Lung (tissue), 12 donors: ENCODE results near the gene PPM1H. TPM values are rescaled to one million over a fixed set of nuclear protein-coding genes. Genes with fewer than 3 reads are reported as not detected.

ENCODE experiments used
- ATAC-seq: fragments of 200-7000 bp; cut with Tn5 transposase; one replicate; pipeline ENCODE4 v1.9.1; 2020; ENCODE audit warnings: moderate number of reproducible peaks; ENCODE audit not compliant: insufficient read depth, low FRiP score
- DNase-seq, 3 donors: peaks; one replicate each; pipeline ENCODE4 v3.0.0-alpha.2; 2013 to 2017
- H3K27ac ChIP-seq, 2 donors: one replicate each; pipeline ENCODE4 v1.5.1; 2013; ENCODE audit warnings: mild to moderate bottlenecking in 2 of 2, moderate library complexity in 2 of 2, control low read depth in 1 of 2, inconsistent platforms in 1 of 2, low read depth in 1 of 2, low read length in 1 of 2
- H3K27me3 ChIP-seq, 3 donors: one replicate each; pipeline ENCODE4 v1.5.1; 2013; ENCODE audit warnings: low read length in 2 of 3; ENCODE audit not compliant: control insufficient read depth in 3 of 3, insufficient read depth in 3 of 3
- H3K36me3 ChIP-seq, 4 donors: one replicate each; pipeline ENCODE4 v1.5.1; 2013; ENCODE audit warnings: low read length in 4 of 4, mild to moderate bottlenecking in 1 of 4, moderate library complexity in 1 of 4; ENCODE audit not compliant: control insufficient read depth in 4 of 4, insufficient read depth in 4 of 4
- H3K4me1 ChIP-seq, 5 donors: one replicate each; pipeline ENCODE4 v1.5.1; 2013; ENCODE audit warnings: low read length in 5 of 5, mild to moderate bottlenecking in 2 of 5, moderate library complexity in 1 of 5; ENCODE audit not compliant: control insufficient read depth in 5 of 5, insufficient read depth in 5 of 5
- H3K4me3 ChIP-seq: one replicate; pipeline ENCODE4 v1.5.1; 2013; ENCODE audit warnings: mild to moderate bottlenecking, control low read depth, moderate library complexity
- H3K9ac ChIP-seq, 2 donors: one replicate each; pipeline ENCODE4 v1.5.1; 2013; ENCODE audit warnings: low read length in 2 of 2, control low read depth in 1 of 2; ENCODE audit not compliant: insufficient read depth in 1 of 2
- H3K9me3 ChIP-seq, 4 donors: one replicate each; pipeline ENCODE4 v1.5.1; 2013; ENCODE audit warnings: low read length in 3 of 4, mild to moderate bottlenecking in 1 of 4, moderate library complexity in 1 of 4; ENCODE audit not compliant: control insufficient read depth in 4 of 4, insufficient read depth in 3 of 4
- WGBS, 2 donors: extraction: QIAGEN DNeasy Blood & Tissue Kit; methylation state at CpG; one replicate each; pipeline ENCODE4 v1.1.7; 2013; 5-methylcytosine and 5-hydroxymethylcytosine counted together
- polyA plus RNA-seq, 2 donors: library from polyadenylated mRNA; stranded (reverse); fragments of 200-250 nt; gene quantifications; one replicate each; pipeline ENCODE4 v1.2.1, GENCODE V29; 2013
- total RNA-seq, 2 donors: library from RNA; depleted of rRNA in 1 of 2; stranded (reverse); fragments of >200 nt in 1 of 2; gene quantifications; one replicate each; pipeline ENCODE4 v1.2.1, GENCODE V29; 2014 to 2021
- TF ChIP-seq, protein P1 (sequence below): IDR thresholded peaks from 2 replicates; pipeline ENCODE4 v1.5.1; 2012; ENCODE audit warnings: mild to moderate bottlenecking; ENCODE audit errors: control extremely low read depth, extremely low read depth
- donor health status: control.
- donor health status: control.
- donor health status: Bipolar disorder and iron deficiency.
- donor health status: healthy.
- donor health status: DM: yes; HTN: yes; CAD: no.

Gene PPM1H
- total and polyA plus RNA-seq, 4 donors: 2.0 to 11.2 (median 5.7) TPM

DNA sequence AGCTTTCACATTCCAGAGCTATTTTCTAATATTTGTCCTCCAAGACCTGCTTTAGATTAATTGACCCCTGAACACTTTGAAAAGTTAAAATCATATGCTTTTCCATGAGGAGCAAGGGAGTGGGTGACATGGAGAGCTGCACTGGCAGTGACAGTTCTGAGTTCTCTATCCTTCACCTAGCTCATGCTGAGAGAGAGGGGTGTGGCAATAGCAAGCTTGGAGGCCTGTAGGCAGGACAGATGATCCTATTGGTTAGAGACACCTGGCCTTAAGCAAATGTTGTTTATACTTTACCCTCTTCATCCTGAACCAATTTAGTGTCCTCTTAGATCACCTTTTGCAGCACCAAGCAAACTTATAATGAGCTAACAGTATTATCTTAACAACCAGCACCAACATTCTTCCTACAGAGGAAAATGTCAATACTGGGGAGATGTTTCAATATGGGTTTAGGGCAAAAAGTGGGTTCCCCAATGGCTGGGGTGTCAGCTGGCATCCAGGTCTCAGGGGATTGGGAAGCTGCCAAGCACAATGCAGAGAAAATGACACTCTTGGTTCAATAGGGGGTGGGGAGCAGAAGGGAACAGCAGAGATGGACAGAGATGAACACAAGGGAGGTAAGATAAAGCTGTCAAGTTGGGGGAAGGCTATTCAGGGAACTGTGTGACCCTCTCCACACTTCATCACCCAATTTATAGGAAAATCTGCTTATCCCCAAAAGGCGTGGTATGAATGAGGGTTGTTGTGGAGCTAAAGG is 37.0 kb upstream of the PPM1H start:
- H3K27me3 ChIP-seq: no peaks in the 10 kb centered on the region
- H3K9ac ChIP-seq: no peak overlapping the region
- no peaks in the 10 kb centered on the region for H3K9me3 ChIP-seq
- DNase-seq (no peak), ATAC-seq (no peak)
- 94 to 100% methylated on average over 1 of the region's 1 CpG for WGBS, 2 donors
- H3K36me3 ChIP-seq: no peaks in the 10 kb centered on the region
- no peak overlapping the region for H3K27ac ChIP-seq
- H3K4me3 ChIP-seq: no peak overlapping the region
- TF ChIP-seq, protein P1, sequence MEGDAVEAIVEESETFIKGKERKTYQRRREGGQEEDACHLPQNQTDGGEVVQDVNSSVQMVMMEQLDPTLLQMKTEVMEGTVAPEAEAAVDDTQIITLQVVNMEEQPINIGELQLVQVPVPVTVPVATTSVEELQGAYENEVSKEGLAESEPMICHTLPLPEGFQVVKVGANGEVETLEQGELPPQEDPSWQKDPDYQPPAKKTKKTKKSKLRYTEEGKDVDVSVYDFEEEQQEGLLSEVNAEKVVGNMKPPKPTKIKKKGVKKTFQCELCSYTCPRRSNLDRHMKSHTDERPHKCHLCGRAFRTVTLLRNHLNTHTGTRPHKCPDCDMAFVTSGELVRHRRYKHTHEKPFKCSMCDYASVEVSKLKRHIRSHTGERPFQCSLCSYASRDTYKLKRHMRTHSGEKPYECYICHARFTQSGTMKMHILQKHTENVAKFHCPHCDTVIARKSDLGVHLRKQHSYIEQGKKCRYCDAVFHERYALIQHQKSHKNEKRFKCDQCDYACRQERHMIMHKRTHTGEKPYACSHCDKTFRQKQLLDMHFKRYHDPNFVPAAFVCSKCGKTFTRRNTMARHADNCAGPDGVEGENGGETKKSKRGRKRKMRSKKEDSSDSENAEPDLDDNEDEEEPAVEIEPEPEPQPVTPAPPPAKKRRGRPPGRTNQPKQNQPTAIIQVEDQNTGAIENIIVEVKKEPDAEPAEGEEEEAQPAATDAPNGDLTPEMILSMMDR: no peak
- no peaks in the 10 kb centered on the region for H3K4me1 ChIP-seq

DNA sequence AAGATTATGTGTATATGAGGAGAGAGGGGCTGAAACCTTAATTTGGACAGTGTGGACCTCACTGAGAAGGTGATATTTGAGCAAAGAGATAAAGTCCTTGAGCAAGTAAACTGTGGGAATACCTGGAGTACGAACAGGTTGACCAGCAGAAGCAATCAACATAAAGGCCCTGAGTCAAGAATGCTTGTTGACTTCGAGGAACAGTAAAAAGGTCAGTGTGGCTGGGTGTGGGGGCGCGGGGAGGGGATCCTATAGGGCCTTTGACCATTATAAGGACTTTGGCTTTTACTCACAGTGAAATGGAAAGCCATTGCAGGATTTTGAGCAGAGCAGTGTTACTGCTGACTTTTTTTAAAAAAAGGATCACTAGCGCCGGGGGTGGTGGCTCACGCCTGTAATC is 34.7 kb upstream of the PPM1H start:
- Histone ChIP-seq H3K9ac (no peak overlapping the region), H3K36me3 (no peaks in the 10 kb centered on the region), H3K27ac (no peak overlapping the region), H3K4me1 (no peaks in the 10 kb centered on the region), H3K4me3 (no peak overlapping the region), H3K27me3 (no peaks in the 10 kb centered on the region), H3K9me3 (no peaks in the 10 kb centered on the region)
- WGBS, 2 donors: 90 to 95% methylated on average over 7 of the region's 7 CpGs
- ATAC-seq (no peak), DNase-seq (no peak)
- TF ChIP-seq, protein P1: no peak

DNA sequence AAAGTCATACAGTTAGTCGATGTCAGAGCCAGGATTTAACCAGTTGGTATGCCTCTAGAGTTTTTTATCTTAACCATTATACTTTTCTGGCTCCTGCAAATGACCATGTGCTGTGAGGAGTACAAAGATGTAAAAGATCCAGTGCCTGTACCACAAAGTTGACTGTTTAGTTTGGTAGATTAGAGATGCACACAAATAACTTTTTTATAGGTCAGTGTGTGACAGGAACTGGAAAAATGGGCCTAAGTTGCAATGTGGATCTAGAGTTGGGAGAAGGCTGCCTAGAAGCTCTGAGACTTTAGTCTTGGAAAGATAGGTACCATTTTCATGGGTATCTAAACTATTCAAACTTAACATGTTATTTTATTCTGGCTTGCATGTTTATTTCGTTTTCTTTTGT is 32.8 kb upstream of the PPM1H start:
- TF ChIP-seq, protein P1: no peak
- H3K36me3 ChIP-seq: no peaks in the 10 kb centered on the region
- H3K27me3 ChIP-seq: no peaks in the 10 kb centered on the region
- DNase-seq (no peak), ATAC-seq (no peak)
- no peak overlapping the region for H3K9ac ChIP-seq
- no peak overlapping the region for H3K4me3 ChIP-seq
- H3K27ac ChIP-seq: no peak overlapping the region
- no peaks in the 10 kb centered on the region for H3K4me1 ChIP-seq
- WGBS, 2 donors: 80 to 95% methylated on average over 2 of the region's 2 CpGs
- no peaks in the 10 kb centered on the region for H3K9me3 ChIP-seq
